NCI-H510A (cell line): ENCODE measurements around the gene ATP8A2.
A peak's percentile ranks its signal among the peaks of the same experiment; 100 is the strongest.
"Not testable (repeated sequence)": the region's sequence is repeated elsewhere in the genome, so short reads cannot be mapped to it uniquely, and the experiment has no call there.

Source experiments
- DNase-seq: peaks from one replicate; lab custom pipeline; 2025; lab: John Stamatoyannopoulos, UW

Gene ATP8A2

GRCh38 chr13:25766991-25767390 is 395.2 kb downstream of the ATP8A2 start:
- DNase-seq = no peak

DNA sequence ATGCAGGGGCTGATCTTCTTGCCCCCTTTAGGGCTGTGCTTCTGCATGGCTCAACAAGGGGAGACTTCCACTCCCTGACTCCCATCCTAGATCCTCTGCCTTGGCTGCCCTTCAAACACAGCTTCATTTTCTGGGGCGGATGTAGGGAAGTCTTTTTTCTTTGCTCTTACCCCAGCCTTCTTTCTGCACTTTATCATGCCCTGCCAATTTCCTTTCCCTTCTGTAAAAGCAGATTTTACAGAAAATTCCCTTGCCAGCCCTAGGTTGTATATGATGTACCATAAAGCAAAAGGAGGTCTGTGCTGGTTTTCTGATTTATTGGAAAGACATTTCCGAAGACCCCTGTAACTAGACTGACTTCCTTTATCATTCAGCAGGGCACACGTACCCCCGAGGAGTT is 396.6 kb downstream of the ATP8A2 start:
- no peak for DNase-seq

- no peak for DNase-seq
Observed at GRCh38 chr13:25768838-25769237, 397.1 kb downstream of the ATP8A2 start.

GRCh38 chr13:25770601-25771000 is 398.8 kb downstream of the ATP8A2 start:
- no peak for DNase-seq

DNA sequence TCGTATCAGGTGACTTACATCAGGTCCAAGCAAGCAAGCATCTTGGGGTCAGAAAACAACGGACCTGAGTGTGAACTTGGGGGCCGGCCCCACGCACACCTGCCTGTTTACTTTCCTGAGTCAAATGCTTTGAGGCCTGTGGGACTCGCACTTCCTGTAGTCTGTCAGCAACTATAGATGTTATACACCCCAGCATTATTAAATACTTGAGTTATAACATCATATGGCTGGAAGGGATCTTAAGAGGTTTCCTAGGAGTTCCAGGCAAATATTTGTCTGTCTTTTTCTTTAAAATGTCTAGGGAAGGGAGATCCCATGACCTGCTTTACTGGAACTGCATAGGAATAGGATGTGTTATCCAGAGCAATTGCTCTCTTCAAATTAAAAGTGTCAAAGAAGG is 399.4 kb downstream of the ATP8A2 start:
- DNase-seq = no peak

DNA sequence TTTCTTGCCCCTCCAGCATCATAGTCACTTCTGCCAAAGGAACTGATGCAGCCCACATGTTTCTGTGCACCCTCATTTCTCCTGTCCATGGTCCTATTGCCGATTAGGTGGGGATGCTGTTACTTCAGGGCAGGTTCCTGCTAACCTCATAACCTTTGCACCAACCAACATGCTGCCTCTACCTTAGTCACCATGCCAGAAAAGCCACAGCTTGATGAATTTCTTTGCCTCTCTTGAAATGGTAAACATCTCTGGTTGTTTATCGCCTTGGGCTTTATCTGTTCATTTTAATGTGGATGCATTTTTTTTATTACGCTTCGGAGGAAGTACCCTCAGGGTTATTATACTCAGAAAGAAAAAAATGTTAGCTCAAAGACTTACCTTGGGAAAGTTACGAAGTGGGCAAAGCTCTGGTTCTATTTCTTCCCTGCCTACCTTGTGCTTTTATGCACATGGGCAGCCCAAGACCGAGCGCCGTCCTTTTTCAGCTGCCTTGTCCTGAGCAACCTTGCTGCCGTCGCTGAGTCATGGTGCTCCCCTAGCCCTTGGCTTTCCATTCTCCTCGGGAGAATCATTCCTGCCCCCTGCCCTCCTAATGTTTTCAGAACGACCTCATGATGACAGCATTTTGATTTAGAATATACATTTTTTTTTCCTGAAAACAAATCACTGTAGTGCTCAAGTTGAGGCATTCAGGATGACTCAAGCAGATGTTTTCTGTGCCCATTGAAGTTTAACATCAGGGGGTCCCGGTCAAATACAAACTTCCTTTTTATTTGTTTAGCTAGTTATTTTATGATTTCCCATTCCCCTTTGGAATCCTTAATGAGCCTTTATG is 400.1 kb downstream of the ATP8A2 start:
- DNase-seq = no peak

- not testable (repeated sequence) for DNase-seq
Observed at GRCh38 chr13:25772534-25772933, 400.8 kb downstream of the ATP8A2 start.

DNA sequence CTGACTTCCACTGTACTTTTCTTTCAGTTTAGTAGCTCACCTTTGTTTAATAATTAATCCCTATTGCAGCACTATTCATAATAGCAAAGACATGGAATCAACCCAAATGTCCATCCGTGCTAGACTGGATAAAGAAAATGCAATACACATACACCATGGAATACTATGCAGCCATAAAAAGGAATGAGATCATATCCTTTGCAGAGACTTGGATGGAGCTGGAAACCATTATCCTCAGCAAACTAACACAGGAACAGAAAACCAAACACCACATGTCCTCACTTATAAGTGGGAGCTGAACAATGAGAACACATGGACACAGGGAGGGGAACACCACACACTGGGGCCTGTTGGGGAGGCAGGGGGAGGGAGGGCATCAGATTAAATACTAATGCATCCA is 402.3 kb downstream of the ATP8A2 start:
- not testable (repeated sequence) for DNase-seq

GRCh38 chr13:25775275-25775674 is 403.5 kb downstream of the ATP8A2 start:
- no peak for DNase-seq

DNA sequence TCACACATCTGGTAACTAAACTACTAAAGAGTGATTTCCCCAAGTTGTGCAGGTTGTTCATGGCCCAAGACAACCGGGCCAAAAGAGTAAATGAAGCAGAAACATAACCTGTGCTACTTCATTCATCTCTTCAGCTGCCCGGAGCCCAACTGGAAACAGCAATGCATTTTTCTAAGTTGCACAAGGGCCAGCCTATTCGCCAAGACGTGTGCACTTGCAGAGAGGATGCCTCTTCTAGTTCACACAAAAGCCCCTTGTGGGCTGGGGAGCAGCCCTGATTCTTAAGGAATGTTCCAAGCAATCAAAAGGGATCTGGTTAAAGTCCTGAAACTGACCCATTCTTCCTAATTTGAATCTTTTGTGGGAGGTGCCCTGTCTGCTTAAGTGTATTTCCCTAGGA is 404.2 kb downstream of the ATP8A2 start:
- no peak for DNase-seq

GRCh38 chr13:25776722-25777121 is 404.9 kb downstream of the ATP8A2 start:
- DNase-seq = no peak

DNA sequence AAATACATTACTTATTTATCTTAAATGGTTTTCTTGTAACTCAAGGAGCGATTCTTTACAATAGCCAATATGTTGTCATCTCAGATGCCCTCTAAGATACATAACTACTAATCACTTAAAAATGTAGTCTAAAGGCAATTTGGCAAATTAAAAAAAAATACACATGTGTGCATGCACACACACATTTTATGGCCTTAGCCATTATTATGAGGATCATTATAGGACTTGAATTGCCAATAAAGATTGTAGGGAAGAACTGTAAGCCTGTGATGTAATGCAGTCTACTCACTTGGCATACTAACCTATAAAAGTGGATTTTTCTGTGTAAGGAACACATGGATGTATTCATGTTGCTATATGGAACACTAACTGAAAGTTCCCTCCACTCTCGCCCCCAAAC is 405.7 kb downstream of the ATP8A2 start:
- DNase-seq = no peak

GRCh38 chr13:25778365-25778764 is 406.6 kb downstream of the ATP8A2 start:
- DNase-seq = no peak

DNA sequence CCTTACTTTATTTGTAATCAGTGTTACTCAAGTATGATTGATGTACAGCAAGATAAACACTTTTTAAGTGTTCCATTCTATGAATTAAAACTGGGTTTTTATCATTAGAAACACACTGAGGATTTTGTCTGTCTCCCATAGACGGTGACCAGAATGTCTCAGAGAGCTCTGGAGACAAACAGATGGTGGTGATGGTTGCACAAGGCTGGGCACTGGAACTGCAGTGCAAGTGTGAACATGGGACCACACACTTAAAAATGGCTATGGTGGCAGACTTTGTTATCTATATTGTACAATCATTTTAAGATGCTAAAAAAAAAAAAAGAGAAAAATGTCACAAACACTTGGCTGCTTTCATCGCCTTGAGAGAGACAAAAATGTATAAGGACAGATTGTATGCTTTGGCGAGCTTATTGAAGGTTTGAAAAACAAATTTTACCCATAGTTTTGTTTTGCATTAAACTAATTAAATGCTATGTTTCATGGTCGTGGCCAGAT is 407.1 kb downstream of the ATP8A2 start:
- no peak for DNase-seq

GRCh38 chr13:25783076-25783475 is 411.3 kb downstream of the ATP8A2 start:
- no peak for DNase-seq

GRCh38 chr13:25783601-25784024 is 411.8 kb downstream of the ATP8A2 start:
- DNase-seq = peak; percentile 84

DNA sequence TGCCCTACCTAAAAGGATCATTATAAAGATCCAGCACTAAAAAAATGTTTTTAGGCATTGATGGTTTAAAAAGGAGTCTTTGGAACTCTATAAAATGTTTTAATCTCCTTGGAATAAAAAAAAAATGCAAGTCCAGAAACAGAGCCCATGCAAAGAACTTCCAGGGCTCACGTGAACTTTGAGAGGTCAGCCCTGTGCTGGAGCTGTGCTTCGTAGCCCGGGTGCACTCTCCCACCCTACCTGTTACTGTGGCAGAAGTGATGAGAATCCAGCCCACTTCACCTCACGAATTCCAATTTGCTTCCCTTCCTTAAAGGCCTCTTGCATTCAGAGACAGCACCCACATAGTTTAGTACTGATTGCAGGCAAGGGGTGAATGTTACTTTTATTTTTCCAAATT is 412.3 kb downstream of the ATP8A2 start:
- DNase-seq = no peak

DNA sequence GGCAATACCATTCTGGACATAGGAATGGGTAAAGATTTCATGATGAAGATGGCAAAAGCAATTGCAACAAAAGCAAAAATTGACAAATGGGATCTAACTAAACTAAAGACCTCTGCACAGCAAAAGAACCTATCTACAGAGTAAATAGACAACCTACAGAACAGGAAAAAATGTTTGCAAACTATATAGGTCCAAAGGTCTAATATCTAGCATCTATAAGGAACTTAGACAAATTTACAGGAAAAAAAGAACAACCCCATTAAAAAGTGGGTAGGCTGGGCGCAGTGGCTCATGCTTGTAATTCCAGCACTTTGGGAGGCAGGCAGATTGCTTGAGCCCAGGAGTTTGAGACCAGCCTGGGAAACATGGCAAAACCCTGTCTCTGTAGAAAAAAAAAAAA is 418.4 kb downstream of the ATP8A2 start:
- not testable (repeated sequence) for DNase-seq

GRCh38 chr13:25795277-25795676 is 423.5 kb downstream of the ATP8A2 start:
- no peak for DNase-seq

- no peak for DNase-seq
Observed at GRCh38 chr13:25796474-25796873, 424.7 kb downstream of the ATP8A2 start.

- DNase-seq = no peak
Observed at GRCh38 chr13:25798998-25799397, 427.2 kb downstream of the ATP8A2 start.

DNA sequence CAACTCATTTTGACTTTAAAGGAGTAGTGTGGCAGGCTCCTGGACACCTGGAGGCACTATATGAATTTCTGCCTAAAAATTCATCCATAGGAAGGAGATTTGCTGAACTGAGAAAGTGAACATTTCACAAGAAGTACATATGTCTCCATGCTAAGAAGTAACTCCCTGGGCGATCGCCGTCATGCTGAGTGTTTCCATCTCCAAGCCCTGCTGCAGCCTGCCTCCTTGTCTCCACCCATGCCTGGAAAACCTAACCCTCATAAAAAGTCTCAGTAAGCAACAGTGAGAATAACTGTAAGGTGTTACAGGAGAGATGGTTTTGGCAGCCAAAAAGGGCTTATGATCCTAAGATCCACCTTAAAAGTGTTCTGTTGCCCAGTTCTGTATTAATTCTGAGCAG is 428.7 kb downstream of the ATP8A2 start:
- DNase-seq = no peak

DNA sequence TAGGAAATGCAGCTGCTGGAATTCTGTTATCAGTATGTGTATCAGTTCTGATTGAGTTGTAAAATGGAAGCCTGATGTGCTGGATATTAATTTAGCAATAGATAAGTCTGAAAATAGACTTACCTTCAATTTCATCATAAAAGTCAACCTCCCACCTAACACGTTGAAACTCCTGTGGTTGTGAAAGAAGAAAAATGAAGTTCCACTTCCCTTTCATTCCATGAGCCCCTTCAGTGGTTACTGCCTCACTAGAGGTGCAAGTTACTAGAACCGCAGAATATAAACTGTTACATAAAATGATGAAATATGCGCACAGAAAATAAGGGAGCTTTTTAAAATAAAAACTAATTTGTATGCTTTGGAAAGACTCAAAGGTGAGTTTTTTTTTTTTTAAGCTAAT is 430.8 kb downstream of the ATP8A2 start:
- no peak for DNase-seq

DNA sequence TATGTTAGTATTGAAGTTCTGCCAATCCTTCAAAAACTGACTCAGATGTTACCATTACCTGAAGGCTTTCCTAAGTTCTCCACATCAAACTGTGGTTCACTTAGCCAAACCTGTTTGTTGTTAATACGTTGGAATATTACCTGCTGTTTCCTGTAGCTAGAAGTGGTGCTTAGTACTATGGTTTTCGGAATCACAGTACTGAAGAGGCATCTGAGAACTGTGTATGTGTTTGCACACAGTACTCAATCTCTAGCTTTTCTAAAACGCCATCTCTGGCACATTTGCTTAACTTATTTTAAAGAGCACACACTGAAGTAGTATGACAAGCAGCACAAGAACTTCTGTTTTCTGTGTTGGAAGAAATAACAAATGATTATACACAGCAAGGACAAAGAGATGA is 431.9 kb downstream of the ATP8A2 start:
- peak; percentile 38 for DNase-seq
